Measurements from ENCODE around the gene OTUB2.

OTUB2 gene

GRCh38 chr14:94077823-94078222, 51.7 kb downstream of the OTUB2 start:
- H3K4me3 ChIP-seq (ENCODE audit: low read length), result no peak overlapping the region
- no peaks in the 10 kb centered on the region for H3K9me3 ChIP-seq (ENCODE audit: control insufficient read depth, insufficient read depth, low read length)
- no peaks in the 10 kb centered on the region for H3K27me3 ChIP-seq (ENCODE audit: control insufficient read depth, insufficient read depth, low read length)
- WGBS (ENCODE audit: insufficient coverage, insufficient read length), result no CpG with 5 or more reads among the region's 5 CpGs
- no peak for DNase-seq (ENCODE audit: low read depth, low spot score)
- 0 out of 2 replicates have a peak, but pooled peaks cover 1% of the 10 kb centered on the region for H3K4me1 ChIP-seq (ENCODE audit: control insufficient read depth, insufficient read depth, low read length)
- no peak overlapping the region for H3K27ac ChIP-seq (ENCODE audit: low read length)
- H3K36me3 ChIP-seq (ENCODE audit: control insufficient read depth, insufficient read depth, low read length), result peaks cover 7% of the 10 kb centered on the region; the same call in 1 of the 2 replicates

- WGBS (ENCODE audit: insufficient coverage, insufficient read length), result no CpG with 5 or more reads among the region's 15 CpGs
- no peak for DNase-seq (ENCODE audit: low read depth, low spot score)
- Histone ChIP-seq H3K27ac (ENCODE audit: low read length) (no peak overlapping the region), H3K9me3 (ENCODE audit: control insufficient read depth, insufficient read depth, low read length) (no peaks in the 10 kb centered on the region), H3K4me3 (ENCODE audit: low read length) (peak overlapping the region; percentile 89; the same call in 1 of the 2 replicates), H3K27me3 (ENCODE audit: control insufficient read depth, insufficient read depth, low read length) (no peaks in the 10 kb centered on the region), H3K36me3 (ENCODE audit: control insufficient read depth, insufficient read depth, low read length) (peaks cover 7% of the 10 kb centered on the region; the same call in 1 of the 2 replicates), H3K4me1 (ENCODE audit: control insufficient read depth, insufficient read depth, low read length) (0 out of 2 replicates have a peak, but pooled peaks cover 1% of the 10 kb centered on the region)
These were observed 53.9 kb downstream of the OTUB2 start for GRCh38 chr14:94079891-94080620.

GRCh38 chr14:94080621-94081385, 54.7 kb downstream of the OTUB2 start, which contains the start of the genes DDX24 and IFI27L1:
TSS of gene DDX24 (minus strand) at chr14:94081202. CDS start at chr14:94079742, 1,460 bp downstream.
TSS of gene IFI27L1 (plus strand) at chr14:94081310. CDS start at chr14:94096938, 15,628 bp downstream.
- Histone ChIP-seq H3K4me1 (ENCODE audit: control insufficient read depth, insufficient read depth, low read length) (0 out of 2 replicates have a peak, but pooled peaks cover 1% of the 10 kb centered on the region), H3K9me3 (ENCODE audit: control insufficient read depth, insufficient read depth, low read length) (no peaks in the 10 kb centered on the region), H3K27me3 (ENCODE audit: control insufficient read depth, insufficient read depth, low read length) (no peaks in the 10 kb centered on the region), H3K27ac (ENCODE audit: low read length) (no peak within 1 kb of the TSS), H3K4me3 (ENCODE audit: low read length) (peak within 1 kb of the TSS; percentile 89), H3K36me3 (ENCODE audit: control insufficient read depth, insufficient read depth, low read length) (peaks cover 7% of the 10 kb centered on the region; the same call in 1 of the 2 replicates)
- peak; percentile 73 for DNase-seq (ENCODE audit: low read depth, low spot score)
- no CpG with 5 or more reads among the region's 77 CpGs for WGBS (ENCODE audit: insufficient coverage, insufficient read length)

GRCh38 chr14:94081386-94081820, 55.3 kb downstream of the OTUB2 start:
- H3K4me1 ChIP-seq (ENCODE audit: control insufficient read depth, insufficient read depth, low read length), result 0 out of 2 replicates have a peak, but pooled peaks cover 1% of the 10 kb centered on the region
- peak overlapping the region; percentile 89; the same call in 1 of the 2 replicates for H3K4me3 ChIP-seq (ENCODE audit: low read length)
- WGBS (ENCODE audit: insufficient coverage, insufficient read length), result no CpG with 5 or more reads among the region's 19 CpGs
- no peaks in the 10 kb centered on the region for H3K9me3 ChIP-seq (ENCODE audit: control insufficient read depth, insufficient read depth, low read length)
- H3K27ac ChIP-seq (ENCODE audit: low read length), result no peak overlapping the region
- no peak for DNase-seq (ENCODE audit: low read depth, low spot score)
- no peaks in the 10 kb centered on the region for H3K27me3 ChIP-seq (ENCODE audit: control insufficient read depth, insufficient read depth, low read length)
- peaks cover 7% of the 10 kb centered on the region; the same call in 1 of the 2 replicates for H3K36me3 ChIP-seq (ENCODE audit: control insufficient read depth, insufficient read depth, low read length)

- DNase-seq (ENCODE audit: low read depth, low spot score), result no peak
- WGBS (ENCODE audit: insufficient coverage, insufficient read length), result no CpG with 5 or more reads among the region's 4 CpGs
- H3K36me3 ChIP-seq (ENCODE audit: control insufficient read depth, insufficient read depth, low read length), result no peaks in the 10 kb centered on the region
- no peaks in the 10 kb centered on the region for H3K4me1 ChIP-seq (ENCODE audit: control insufficient read depth, insufficient read depth, low read length)
- no peak overlapping the region for H3K4me3 ChIP-seq (ENCODE audit: low read length)
- no peaks in the 10 kb centered on the region for H3K9me3 ChIP-seq (ENCODE audit: control insufficient read depth, insufficient read depth, low read length)
- no peaks in the 10 kb centered on the region for H3K27me3 ChIP-seq (ENCODE audit: control insufficient read depth, insufficient read depth, low read length)
- no peak overlapping the region for H3K27ac ChIP-seq (ENCODE audit: low read length)
These were observed 61.8 kb downstream of the OTUB2 start for GRCh38 chr14:94087891-94088290.

- Histone ChIP-seq H3K36me3 (ENCODE audit: control insufficient read depth, insufficient read depth, low read length) (no peaks in the 10 kb centered on the region), H3K4me3 (ENCODE audit: low read length) (no peak overlapping the region), H3K9me3 (ENCODE audit: control insufficient read depth, insufficient read depth, low read length) (no peaks in the 10 kb centered on the region), H3K27me3 (ENCODE audit: control insufficient read depth, insufficient read depth, low read length) (no peaks in the 10 kb centered on the region), H3K4me1 (ENCODE audit: control insufficient read depth, insufficient read depth, low read length) (no peaks in the 10 kb centered on the region), H3K27ac (ENCODE audit: low read length) (no peak overlapping the region)
- no CpG with 5 or more reads among the region's 5 CpGs for WGBS (ENCODE audit: insufficient coverage, insufficient read length)
- DNase-seq (ENCODE audit: low read depth, low spot score), result no peak
These were observed 62.4 kb downstream of the OTUB2 start for GRCh38 chr14:94088516-94088915.

GRCh38 chr14:94089479-94089878, 63.3 kb downstream of the OTUB2 start:
- H3K36me3 ChIP-seq (ENCODE audit: control insufficient read depth, insufficient read depth, low read length), result no peaks in the 10 kb centered on the region
- H3K27ac ChIP-seq (ENCODE audit: low read length), result no peak overlapping the region
- H3K27me3 ChIP-seq (ENCODE audit: control insufficient read depth, insufficient read depth, low read length), result no peaks in the 10 kb centered on the region
- no peak overlapping the region for H3K4me3 ChIP-seq (ENCODE audit: low read length)
- H3K9me3 ChIP-seq (ENCODE audit: control insufficient read depth, insufficient read depth, low read length), result no peaks in the 10 kb centered on the region
- no CpG with 5 or more reads among the region's 4 CpGs for WGBS (ENCODE audit: insufficient coverage, insufficient read length)
- DNase-seq (ENCODE audit: low read depth, low spot score), result no peak
- H3K4me1 ChIP-seq (ENCODE audit: control insufficient read depth, insufficient read depth, low read length), result no peaks in the 10 kb centered on the region

GRCh38 chr14:94093418-94093817, 67.3 kb downstream of the OTUB2 start:
- Histone ChIP-seq H3K27me3 (ENCODE audit: control insufficient read depth, insufficient read depth, low read length) (no peaks in the 10 kb centered on the region), H3K9me3 (ENCODE audit: control insufficient read depth, insufficient read depth, low read length) (no peaks in the 10 kb centered on the region), H3K27ac (ENCODE audit: low read length) (no peak overlapping the region), H3K36me3 (ENCODE audit: control insufficient read depth, insufficient read depth, low read length) (no peaks in the 10 kb centered on the region; the same call in 1 of the 2 replicates), H3K4me3 (ENCODE audit: low read length) (no peak overlapping the region), H3K4me1 (ENCODE audit: control insufficient read depth, insufficient read depth, low read length) (no peaks in the 10 kb centered on the region)
- DNase-seq (ENCODE audit: low read depth, low spot score), result no peak
- no CpG with 5 or more reads among the region's 2 CpGs for WGBS (ENCODE audit: insufficient coverage, insufficient read length)

- no CpG with 5 or more reads among the region's 4 CpGs for WGBS (ENCODE audit: insufficient coverage, insufficient read length)
- Histone ChIP-seq H3K9me3 (ENCODE audit: control insufficient read depth, insufficient read depth, low read length) (no peaks in the 10 kb centered on the region), H3K27ac (ENCODE audit: low read length) (no peak overlapping the region), H3K27me3 (ENCODE audit: control insufficient read depth, insufficient read depth, low read length) (no peaks in the 10 kb centered on the region), H3K4me1 (ENCODE audit: control insufficient read depth, insufficient read depth, low read length) (no peaks in the 10 kb centered on the region), H3K4me3 (ENCODE audit: low read length) (no peak overlapping the region), H3K36me3 (ENCODE audit: control insufficient read depth, insufficient read depth, low read length) (no peaks in the 10 kb centered on the region; the same call in 1 of the 2 replicates)
- no peak for DNase-seq (ENCODE audit: low read depth, low spot score)
These were observed 71.0 kb downstream of the OTUB2 start for GRCh38 chr14:94097091-94097490.

Measured in iPS DF 6.9 (cell line).